ENCODE data around the gene AZU1.

- TF ChIP-seq TAF1 (IDR thresholded peaks at IDR 0.05; ENCODE audit: borderline replicate concordance, insufficient read depth, low read length) (no peak), POLR2AphosphoS5 (IDR thresholded peaks at IDR 0.05; ENCODE audit: low read depth, low read length) (no peak)
These were observed 42.7 kb downstream of the AZU1 start for GRCh38 chr19:870314-870713.
